Panc1 (cell line): ENCODE measurements around the gene LRP4. TPM values are rescaled to one million over a fixed set of nuclear protein-coding genes. Genes with fewer than 3 reads are reported as not detected.

ENCODE experiments used
- ATAC-seq: fragments of 200-7000 bp; cut with Tn5 transposase; 2 replicates; pipeline ENCODE4 v1.9.1; 2020; ENCODE audit warnings: mild to moderate bottlenecking, moderate library complexity
- BruUV-seq: library from RNA; stranded (reverse); fragments of 400-500 nt; replicated peaks from 2 replicates; lab custom pipeline; 2021; lab: Mats Ljungman, UMichigan
- CTCF ChIA-PET: fragments of 300-600 bp; sonication (Branson Sonifier 250); formaldehyde crosslinking; loops from one replicate; lab custom pipeline; 2022; ENCODE audit warnings: antibody characterized with exemption; lab: Charles Lee
- POLR2A ChIA-PET: fragments of 300-600 bp; sonication (Branson Sonifier 250); formaldehyde crosslinking; loops from one replicate; lab custom pipeline; 2022; ENCODE audit warnings: antibody characterized with exemption; lab: Charles Lee
- DNase-seq: peaks from one replicate; pipeline ENCODE4 v3.0.0-alpha.2; 2010; ENCODE audit warnings: low read depth, low spot score
- H3K27ac ChIP-seq: 2 replicates; pipeline ENCODE4 v1.5.1; 2011; ENCODE audit warnings: mild to moderate bottlenecking, low read length, inconsistent platforms
- H3K27me3 ChIP-seq: fragments of 200-500 bp; sonication (Bioruptor generic); 2 replicates; pipeline ENCODE4 v1.6.0; 2014; ENCODE audit warnings: low read length, inconsistent platforms; ENCODE audit not compliant: control insufficient read depth, insufficient read depth
- H3K36me3 ChIP-seq: fragments of 200-500 bp; sonication (Bioruptor generic); 2 replicates; pipeline ENCODE4 v1.5.1; 2014; ENCODE audit warnings: inconsistent platforms, mild to moderate bottlenecking, low read length, moderate library complexity; ENCODE audit not compliant: control insufficient read depth, insufficient read depth
- H3K4me1 ChIP-seq: 2 replicates; pipeline ENCODE4 v1.5.1; 2011; ENCODE audit warnings: inconsistent platforms, mild to moderate bottlenecking, low read length, moderate library complexity; ENCODE audit not compliant: control insufficient read depth, insufficient read depth
- H3K4me3 ChIP-seq, 2 experiments: 2 replicates each; pipeline ENCODE4 v1.5.1; 2011 to 2012; ENCODE audit warnings: low read depth in 2 of 2, low read length in 2 of 2, mild to moderate bottlenecking in 2 of 2, inconsistent platforms in 1 of 2, moderate library complexity in 1 of 2
- H3K9me3 ChIP-seq: fragments of 200-500 bp; sonication (Bioruptor generic); 2 replicates; pipeline ENCODE4 v1.5.1; 2014; ENCODE audit warnings: low read depth, mild to moderate bottlenecking, inconsistent platforms, low read length, moderate library complexity; ENCODE audit not compliant: control insufficient read depth, insufficient read depth
- POLR2AphosphoS5 ChIP-seq: IDR thresholded peaks from 2 replicates; pipeline ENCODE4 v1.6.1; 2012; ENCODE audit warnings: mild to moderate bottlenecking, low read depth, low read length, moderate library complexity
- SIN3A ChIP-seq: IDR thresholded peaks from 2 replicates; pipeline ENCODE4 v1.6.1; 2012; ENCODE audit warnings: low read depth, mild to moderate bottlenecking, low read length, moderate library complexity, borderline replicate concordance; ENCODE audit not compliant: insufficient read depth
- TCF7L2 ChIP-seq: IDR thresholded peaks from 2 replicates; pipeline ENCODE4 v1.6.1; 2011; ENCODE audit warnings: mild to moderate bottlenecking, low read depth, low read length, inconsistent platforms
- in situ Hi-C: cut with HindIII; loops from 2 replicates; pipeline ENCODE4 v1.10.0; 2016; ENCODE audit warnings: low sequenced_read_pairs, low pct_unique_long_range_greater_than_20kb
- intact Hi-C: fragments of 100-400 bp; cut with micrococcal nuclease; formaldehyde crosslinking; loops from one replicate; pipeline ENCODE4 v1.10.0; 2022; ENCODE audit not compliant: unreplicated experiment
- total RNA-seq: library from RNA; stranded (reverse); gene quantifications from one replicate; pipeline ENCODE4 v1.2.1, GENCODE V29; 2021; ENCODE audit not compliant: unreplicated experiment
- TF ChIP-seq, protein P1 (sequence below), 2 experiments: IDR thresholded peaks; 2 replicates each; pipeline ENCODE4 v1.6.1; 2011 to 2012; ENCODE audit warnings: low read depth in 2 of 2, control low read depth in 1 of 2, low read length in 1 of 2, mild to moderate bottlenecking in 1 of 2, moderate library complexity in 1 of 2; ENCODE audit not compliant: insufficient read depth in 1 of 2
- TF ChIP-seq, protein P2 (sequence below): fragments of 450-650 bp; IDR thresholded peaks from 2 replicates; pipeline ENCODE4 v1.5.1; 2017; ENCODE audit warnings: mild to moderate bottlenecking

LRP4 gene
- total RNA-seq, 1 experiment from 2014 or later = 11.7 TPM

DNA sequence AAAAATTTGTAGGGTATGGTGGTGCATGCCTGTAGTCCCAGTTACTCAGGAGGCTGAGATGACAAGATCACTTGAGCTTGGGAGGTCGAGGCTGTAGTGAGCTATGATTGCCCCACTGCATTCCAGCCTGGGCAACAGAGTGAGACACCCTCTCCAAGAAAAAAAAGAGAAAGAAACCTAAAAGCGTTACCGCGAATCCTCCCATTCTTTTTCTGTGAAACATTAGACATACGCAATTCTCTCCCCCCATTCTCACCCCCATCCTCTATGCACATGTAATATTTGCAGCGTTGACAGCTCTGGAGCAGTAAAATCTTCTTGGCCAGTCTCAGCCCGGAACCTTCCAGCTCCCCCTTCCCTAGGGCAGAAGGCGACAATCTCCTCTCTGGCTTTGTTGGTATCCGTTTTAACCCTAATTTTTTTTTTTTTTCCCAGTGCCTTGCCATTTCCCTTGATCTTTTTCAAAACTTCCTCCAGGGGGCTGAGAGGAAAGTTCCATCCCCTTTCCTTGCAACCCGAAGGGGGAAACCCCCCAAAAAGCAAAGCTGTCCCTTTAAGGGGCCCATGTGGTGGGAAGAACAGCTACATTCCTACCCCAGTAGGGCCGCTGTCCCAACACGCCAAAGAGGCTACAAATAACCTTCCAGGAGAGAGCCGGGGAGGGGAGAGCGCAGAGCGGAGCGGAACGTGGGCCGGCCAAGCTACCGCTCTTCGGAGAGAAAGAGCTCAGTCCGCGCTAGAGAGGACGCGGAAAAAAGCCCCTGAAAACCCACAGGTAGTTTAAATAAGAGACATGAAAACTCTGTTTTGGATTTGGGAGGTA lies 1.9 kb downstream of the LRP4 start:
- CTCF ChIA-PET = interaction anchor here (0.7 to 2.0 kb wide), 4 partner anchors 20 to 867 kb away, joined by 3 to 23 read pairs (median 4); partner anchors contain the start of gene CSTPP1
- ATAC-seq = peak; percentile 81
- Histone ChIP-seq H3K9me3 (no peaks in the 10 kb centered on the region), H3K4me1 (peaks cover 28% of the 10 kb centered on the region), H3K36me3 (no peaks in the 10 kb centered on the region), H3K4me3 (peak overlapping the region; percentile 52 to 59), H3K27ac (peak overlapping the region; percentile 53), H3K27me3 (no peaks in the 10 kb centered on the region)
- in situ Hi-C loops (no loop called here), intact Hi-C loops (no loop called here)
- POLR2A ChIA-PET = no interaction called here
- TSS peak; percentile 46 for BruUV-seq
- DNase-seq = no peak
- TF ChIP-seq, protein P1, sequence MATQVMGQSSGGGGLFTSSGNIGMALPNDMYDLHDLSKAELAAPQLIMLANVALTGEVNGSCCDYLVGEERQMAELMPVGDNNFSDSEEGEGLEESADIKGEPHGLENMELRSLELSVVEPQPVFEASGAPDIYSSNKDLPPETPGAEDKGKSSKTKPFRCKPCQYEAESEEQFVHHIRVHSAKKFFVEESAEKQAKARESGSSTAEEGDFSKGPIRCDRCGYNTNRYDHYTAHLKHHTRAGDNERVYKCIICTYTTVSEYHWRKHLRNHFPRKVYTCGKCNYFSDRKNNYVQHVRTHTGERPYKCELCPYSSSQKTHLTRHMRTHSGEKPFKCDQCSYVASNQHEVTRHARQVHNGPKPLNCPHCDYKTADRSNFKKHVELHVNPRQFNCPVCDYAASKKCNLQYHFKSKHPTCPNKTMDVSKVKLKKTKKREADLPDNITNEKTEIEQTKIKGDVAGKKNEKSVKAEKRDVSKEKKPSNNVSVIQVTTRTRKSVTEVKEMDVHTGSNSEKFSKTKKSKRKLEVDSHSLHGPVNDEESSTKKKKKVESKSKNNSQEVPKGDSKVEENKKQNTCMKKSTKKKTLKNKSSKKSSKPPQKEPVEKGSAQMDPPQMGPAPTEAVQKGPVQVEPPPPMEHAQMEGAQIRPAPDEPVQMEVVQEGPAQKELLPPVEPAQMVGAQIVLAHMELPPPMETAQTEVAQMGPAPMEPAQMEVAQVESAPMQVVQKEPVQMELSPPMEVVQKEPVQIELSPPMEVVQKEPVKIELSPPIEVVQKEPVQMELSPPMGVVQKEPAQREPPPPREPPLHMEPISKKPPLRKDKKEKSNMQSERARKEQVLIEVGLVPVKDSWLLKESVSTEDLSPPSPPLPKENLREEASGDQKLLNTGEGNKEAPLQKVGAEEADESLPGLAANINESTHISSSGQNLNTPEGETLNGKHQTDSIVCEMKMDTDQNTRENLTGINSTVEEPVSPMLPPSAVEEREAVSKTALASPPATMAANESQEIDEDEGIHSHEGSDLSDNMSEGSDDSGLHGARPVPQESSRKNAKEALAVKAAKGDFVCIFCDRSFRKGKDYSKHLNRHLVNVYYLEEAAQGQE (IDR thresholded peaks at IDR 0.05; ENCODE audit: insufficient read depth in 1 of 2, low read depth in 2 of 2, low read length in 1 of 2) = no peak
- no peak for TF ChIP-seq POLR2AphosphoS5
- no peak for TF ChIP-seq TCF7L2
- no peak; the same call in 1 of the 2 replicates for TF ChIP-seq SIN3A
- TF ChIP-seq, protein P2, sequence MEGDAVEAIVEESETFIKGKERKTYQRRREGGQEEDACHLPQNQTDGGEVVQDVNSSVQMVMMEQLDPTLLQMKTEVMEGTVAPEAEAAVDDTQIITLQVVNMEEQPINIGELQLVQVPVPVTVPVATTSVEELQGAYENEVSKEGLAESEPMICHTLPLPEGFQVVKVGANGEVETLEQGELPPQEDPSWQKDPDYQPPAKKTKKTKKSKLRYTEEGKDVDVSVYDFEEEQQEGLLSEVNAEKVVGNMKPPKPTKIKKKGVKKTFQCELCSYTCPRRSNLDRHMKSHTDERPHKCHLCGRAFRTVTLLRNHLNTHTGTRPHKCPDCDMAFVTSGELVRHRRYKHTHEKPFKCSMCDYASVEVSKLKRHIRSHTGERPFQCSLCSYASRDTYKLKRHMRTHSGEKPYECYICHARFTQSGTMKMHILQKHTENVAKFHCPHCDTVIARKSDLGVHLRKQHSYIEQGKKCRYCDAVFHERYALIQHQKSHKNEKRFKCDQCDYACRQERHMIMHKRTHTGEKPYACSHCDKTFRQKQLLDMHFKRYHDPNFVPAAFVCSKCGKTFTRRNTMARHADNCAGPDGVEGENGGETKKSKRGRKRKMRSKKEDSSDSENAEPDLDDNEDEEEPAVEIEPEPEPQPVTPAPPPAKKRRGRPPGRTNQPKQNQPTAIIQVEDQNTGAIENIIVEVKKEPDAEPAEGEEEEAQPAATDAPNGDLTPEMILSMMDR = peak; percentile 13; the same call in 1 of the 2 replicates

DNA sequence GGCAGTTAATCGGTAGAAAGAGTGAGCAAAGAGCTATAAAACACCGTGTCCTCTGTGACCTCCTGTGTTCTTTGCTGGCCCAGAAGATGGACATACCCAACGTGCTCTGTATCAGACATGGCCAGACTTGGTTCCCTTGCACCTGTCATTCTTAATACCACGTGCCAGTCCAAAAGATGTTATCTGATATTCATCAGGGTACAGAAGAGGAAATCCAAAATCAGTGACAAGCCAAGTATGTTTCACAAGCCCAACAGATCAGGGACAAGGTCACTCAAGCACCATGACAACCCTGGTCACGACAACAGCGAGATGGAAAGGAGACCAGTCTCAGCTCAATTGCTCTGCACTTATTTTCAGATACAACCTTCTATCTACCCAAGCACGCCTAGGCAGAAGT lies 3.4 kb downstream of the LRP4 start:
- Histone ChIP-seq H3K4me3 (no peak overlapping the region), H3K9me3 (no peaks in the 10 kb centered on the region), H3K27ac (no peak overlapping the region), H3K27me3 (no peaks in the 10 kb centered on the region), H3K36me3 (no peaks in the 10 kb centered on the region), H3K4me1 (peaks cover 28% of the 10 kb centered on the region)
- in situ Hi-C loops = no loop called here
- ATAC-seq (no peak), DNase-seq (no peak)
- intact Hi-C loops = no loop called here
- CTCF ChIA-PET = interaction anchor here (0.6 kb wide), 1 partner anchor 115 kb away, joined by 3 read pairs; no protein-coding TSS in a partner anchor
- POLR2A ChIA-PET = interaction anchor here (0.7 kb wide), 1 partner anchor 296 kb away, joined by 4 read pairs; no protein-coding TSS in a partner anchor
- no TSS peak for BruUV-seq
- TF ChIP-seq SIN3A = no peak
- TF ChIP-seq, protein P1 (IDR thresholded peaks at IDR 0.05; ENCODE audit: insufficient read depth in 1 of 2, low read depth in 2 of 2, low read length in 1 of 2) = no peak
